ENCODE data around the gene TDRD12. TPM values are rescaled to one million over a fixed set of nuclear protein-coding genes. Genes with fewer than 3 reads are reported as not detected.
"Not testable (repeated sequence)": the region's sequence is repeated elsewhere in the genome, so short reads cannot be mapped to it uniquely, and the experiment has no call there.

The TDRD12 gene
- total RNA-seq, 1 donor from 2014 or later: 0.18 TPM

DNA sequence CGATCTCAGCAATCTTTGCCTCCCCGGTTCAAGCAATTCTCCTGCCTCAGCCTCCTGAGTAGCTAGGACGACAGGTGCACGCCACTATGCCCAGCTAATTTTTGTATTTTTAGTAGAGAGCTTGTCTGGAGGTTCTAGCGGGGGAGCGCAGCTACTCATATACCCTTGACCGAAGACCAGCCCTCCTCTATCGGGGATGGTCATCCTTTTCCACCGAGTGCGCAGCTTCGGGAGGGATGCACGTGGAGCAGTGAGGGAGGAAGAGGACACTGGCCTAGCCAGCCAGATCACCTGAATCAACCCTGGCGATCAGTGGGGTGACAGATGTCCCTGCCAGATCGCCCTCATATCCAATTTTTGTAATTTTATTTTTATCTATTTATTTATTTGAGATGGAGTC is 143.2 kb downstream of the TDRD12 start:
- intact Hi-C loops (cut with micrococcal nuclease): no loop called here
- DNase-seq (ENCODE audit: low spot score): no peak
- Mint-ChIP-seq H3K4me1 (ENCODE audit: low read depth) (no peaks in the 10 kb centered on the region), H3K4me3 (no peak overlapping the region), H3K36me3 (ENCODE audit: low read depth) (no peaks in the 10 kb centered on the region), H3K9me3 (no peaks in the 10 kb centered on the region), H3K27me3 (ENCODE audit: insufficient read depth) (no peaks in the 10 kb centered on the region), H3K27ac (no peak overlapping the region)

GRCh38 chr19:32863301-32863700 is 143.7 kb downstream of the TDRD12 start:
- intact Hi-C loops (cut with micrococcal nuclease): no loop called here
- Mint-ChIP-seq H3K27me3 (ENCODE audit: insufficient read depth) (no peaks in the 10 kb centered on the region), H3K27ac (no peak overlapping the region), H3K4me1 (ENCODE audit: low read depth) (no peaks in the 10 kb centered on the region), H3K9me3 (no peaks in the 10 kb centered on the region), H3K4me3 (no peak overlapping the region), H3K36me3 (ENCODE audit: low read depth) (no peaks in the 10 kb centered on the region)
- DNase-seq (ENCODE audit: low spot score): no peak

- Mint-ChIP-seq H3K27me3 (ENCODE audit: insufficient read depth) (no peaks in the 10 kb centered on the region), H3K9me3 (no peaks in the 10 kb centered on the region), H3K4me3 (no peak overlapping the region), H3K4me1 (ENCODE audit: low read depth) (no peaks in the 10 kb centered on the region), H3K36me3 (ENCODE audit: low read depth) (no peaks in the 10 kb centered on the region), H3K27ac (no peak overlapping the region)
- intact Hi-C loops (cut with micrococcal nuclease): no loop called here
- no peak for DNase-seq (ENCODE audit: low spot score)
These were observed 144.3 kb downstream of the TDRD12 start for GRCh38 chr19:32863841-32864240.

GRCh38 chr19:32864318-32865007 is 144.9 kb downstream of the TDRD12 start:
- Mint-ChIP-seq H3K27ac (no peak overlapping the region), H3K4me1 (ENCODE audit: low read depth) (no peaks in the 10 kb centered on the region), H3K4me3 (no peak overlapping the region), H3K27me3 (ENCODE audit: insufficient read depth) (no peaks in the 10 kb centered on the region), H3K36me3 (ENCODE audit: low read depth) (no peaks in the 10 kb centered on the region), H3K9me3 (no peaks in the 10 kb centered on the region)
- intact Hi-C loops (cut with micrococcal nuclease): no loop called here
- DNase-seq (ENCODE audit: low spot score): no peak

GRCh38 chr19:32865326-32865725 is 145.8 kb downstream of the TDRD12 start:
- Mint-ChIP-seq H3K4me1 (ENCODE audit: low read depth) (no peaks in the 10 kb centered on the region), H3K36me3 (ENCODE audit: low read depth) (no peaks in the 10 kb centered on the region), H3K9me3 (no peaks in the 10 kb centered on the region), H3K27ac (no peak overlapping the region), H3K4me3 (no peak overlapping the region), H3K27me3 (ENCODE audit: insufficient read depth) (no peaks in the 10 kb centered on the region)
- DNase-seq (ENCODE audit: low spot score): no peak
- intact Hi-C loops (cut with micrococcal nuclease): no loop called here

- H3K4me3 Mint-ChIP-seq: no peak overlapping the region
- H3K36me3 Mint-ChIP-seq (ENCODE audit: low read depth): no peaks in the 10 kb centered on the region
- H3K9me3 Mint-ChIP-seq: no peaks in the 10 kb centered on the region
- DNase-seq (ENCODE audit: low spot score): no peak
- no peak overlapping the region for H3K27ac Mint-ChIP-seq
- H3K4me1 Mint-ChIP-seq (ENCODE audit: low read depth): no peaks in the 10 kb centered on the region
- intact Hi-C loops (cut with micrococcal nuclease): no loop called here
- no peaks in the 10 kb centered on the region for H3K27me3 Mint-ChIP-seq (ENCODE audit: insufficient read depth)
These were observed 146.5 kb downstream of the TDRD12 start for GRCh38 chr19:32866061-32866460.

- Mint-ChIP-seq H3K4me3 (no peak overlapping the region), H3K4me1 (ENCODE audit: low read depth) (no peaks in the 10 kb centered on the region), H3K36me3 (ENCODE audit: low read depth) (no peaks in the 10 kb centered on the region), H3K27me3 (ENCODE audit: insufficient read depth) (no peaks in the 10 kb centered on the region), H3K27ac (no peak overlapping the region), H3K9me3 (no peaks in the 10 kb centered on the region)
- intact Hi-C loops (cut with micrococcal nuclease): no loop called here
- no peak for DNase-seq (ENCODE audit: low spot score)
These were observed 147.1 kb downstream of the TDRD12 start for GRCh38 chr19:32866564-32867265.

GRCh38 chr19:32867436-32867835 is 147.9 kb downstream of the TDRD12 start:
- H3K9me3 Mint-ChIP-seq; DNase-seq (ENCODE audit: low spot score); H3K36me3 Mint-ChIP-seq (ENCODE audit: low read depth); H3K27ac Mint-ChIP-seq; H3K4me3 Mint-ChIP-seq; intact Hi-C loops (cut with micrococcal nuclease); H3K27me3 Mint-ChIP-seq (ENCODE audit: insufficient read depth); H3K4me1 Mint-ChIP-seq (ENCODE audit: low read depth): not testable (repeated sequence)

DNA sequence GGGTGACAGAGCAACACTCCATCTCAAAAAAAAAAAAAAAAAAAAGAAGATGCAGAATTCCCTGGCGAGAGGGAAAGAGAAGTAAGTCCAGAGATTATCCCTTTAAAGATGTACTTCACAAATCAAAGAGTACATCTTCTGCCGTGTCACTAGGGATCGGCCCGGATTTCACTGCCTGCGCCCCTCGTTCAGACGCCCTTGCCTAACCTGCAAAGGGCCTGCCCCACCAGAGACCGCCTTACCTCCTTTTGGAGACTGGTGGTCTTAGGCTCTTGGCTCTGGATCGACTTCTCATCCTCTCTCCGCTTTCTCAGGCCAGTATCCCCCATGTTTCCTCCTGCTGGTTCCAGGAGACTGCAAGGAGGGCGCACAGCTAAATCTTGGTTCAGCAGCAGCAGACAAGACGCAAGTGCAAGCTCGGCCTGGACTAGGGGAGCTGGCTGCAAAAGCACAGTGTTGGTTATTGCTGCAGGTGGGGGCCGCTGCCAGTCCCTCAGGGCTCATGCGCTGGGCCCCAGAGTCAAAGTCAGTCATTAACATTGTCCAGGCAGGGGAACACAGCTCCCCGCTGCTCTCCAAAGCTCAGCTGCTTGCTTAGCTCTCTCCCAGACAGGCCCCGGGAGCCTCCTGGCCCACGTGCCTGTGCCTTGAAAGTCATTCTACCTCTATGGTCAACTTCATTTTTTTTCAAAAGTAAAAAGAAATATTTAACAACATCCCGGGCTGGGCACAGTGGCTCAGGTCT is 148.8 kb downstream of the TDRD12 start:
- Mint-ChIP-seq H3K27me3 (ENCODE audit: insufficient read depth) (no peaks in the 10 kb centered on the region), H3K4me3 (no peak overlapping the region), H3K27ac (no peak overlapping the region), H3K9me3 (no peaks in the 10 kb centered on the region), H3K4me1 (ENCODE audit: low read depth) (no peaks in the 10 kb centered on the region), H3K36me3 (ENCODE audit: low read depth) (no peaks in the 10 kb centered on the region)
- no peak for DNase-seq (ENCODE audit: low spot score)
- intact Hi-C loops (cut with micrococcal nuclease): no loop called here

DNA sequence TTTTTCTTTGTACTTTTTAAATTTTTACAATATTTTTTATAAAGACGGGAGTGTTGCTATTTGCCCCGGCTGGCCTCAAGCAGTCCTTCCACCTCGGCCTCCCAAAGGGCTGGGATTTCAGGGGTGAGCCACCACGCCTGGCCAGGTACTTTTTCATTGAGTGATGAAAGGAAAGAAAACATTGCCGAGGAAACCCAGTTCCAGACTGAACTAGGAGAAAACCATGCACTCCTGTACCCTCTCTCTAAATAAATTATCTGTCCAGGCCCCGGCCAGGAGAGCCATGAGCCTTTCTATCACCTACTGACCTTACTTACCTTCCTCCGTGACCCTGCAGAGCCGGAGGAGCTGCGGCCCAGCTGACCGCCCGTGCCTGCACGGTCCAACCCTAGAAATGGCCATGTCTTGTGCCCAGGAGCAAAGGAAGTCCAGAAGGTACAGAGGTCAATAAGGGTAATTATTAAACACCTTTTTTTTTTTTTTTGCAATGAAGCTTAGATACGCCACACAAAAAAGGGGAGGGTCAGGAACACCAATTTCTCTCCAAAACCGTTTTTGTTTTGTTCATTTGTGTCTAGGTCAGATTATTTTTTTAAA is 149.9 kb downstream of the TDRD12 start, which contains the start of gene SLC7A9:
Gene SLC7A9 (minus strand): TSS at position 399 of the 597 bp plus-strand sequence. CDS start 1,233 bp downstream, outside the sequence.
- H3K4me3 Mint-ChIP-seq: no peak within 1 kb of the TSS
- H3K27me3 Mint-ChIP-seq (ENCODE audit: insufficient read depth): no peaks in the 10 kb centered on the region
- no peak for DNase-seq (ENCODE audit: low spot score)
- no peaks in the 10 kb centered on the region for H3K4me1 Mint-ChIP-seq (ENCODE audit: low read depth)
- no peaks in the 10 kb centered on the region for H3K9me3 Mint-ChIP-seq
- H3K27ac Mint-ChIP-seq: no peak within 1 kb of the TSS
- H3K36me3 Mint-ChIP-seq (ENCODE audit: low read depth): no peaks in the 10 kb centered on the region
- intact Hi-C loops (cut with micrococcal nuclease): no loop called here

- no peaks in the 10 kb centered on the region for H3K27me3 Mint-ChIP-seq (ENCODE audit: insufficient read depth)
These were observed 150.5 kb downstream of the TDRD12 start for GRCh38 chr19:32869966-32870573.

GRCh38 chr19:32870981-32871451 is 151.4 kb downstream of the TDRD12 start:
- no peak for DNase-seq (ENCODE audit: low spot score)
- no peak overlapping the region for H3K4me3 Mint-ChIP-seq
- no peaks in the 10 kb centered on the region for H3K4me1 Mint-ChIP-seq (ENCODE audit: low read depth)
- H3K9me3 Mint-ChIP-seq: no peaks in the 10 kb centered on the region
- H3K36me3 Mint-ChIP-seq (ENCODE audit: low read depth): no peaks in the 10 kb centered on the region
- H3K27me3 Mint-ChIP-seq (ENCODE audit: insufficient read depth): no peaks in the 10 kb centered on the region
- no peak overlapping the region for H3K27ac Mint-ChIP-seq
- intact Hi-C loops (cut with micrococcal nuclease): no loop called here

More at GRCh38 chr19:32869966-32870573, 150.5 kb downstream of the TDRD12 start:
- no peaks in the 10 kb centered on the region for H3K36me3 Mint-ChIP-seq (ENCODE audit: low read depth)
- no peak for DNase-seq (ENCODE audit: low spot score)
- no peak overlapping the region for H3K4me3 Mint-ChIP-seq
- intact Hi-C loops (cut with micrococcal nuclease): no loop called here
- no peaks in the 10 kb centered on the region for H3K9me3 Mint-ChIP-seq
- H3K27ac Mint-ChIP-seq: no peak overlapping the region
- no peaks in the 10 kb centered on the region for H3K4me1 Mint-ChIP-seq (ENCODE audit: low read depth)
